Measurements from ENCODE around the gene OCA2.

Gene OCA2

DNA sequence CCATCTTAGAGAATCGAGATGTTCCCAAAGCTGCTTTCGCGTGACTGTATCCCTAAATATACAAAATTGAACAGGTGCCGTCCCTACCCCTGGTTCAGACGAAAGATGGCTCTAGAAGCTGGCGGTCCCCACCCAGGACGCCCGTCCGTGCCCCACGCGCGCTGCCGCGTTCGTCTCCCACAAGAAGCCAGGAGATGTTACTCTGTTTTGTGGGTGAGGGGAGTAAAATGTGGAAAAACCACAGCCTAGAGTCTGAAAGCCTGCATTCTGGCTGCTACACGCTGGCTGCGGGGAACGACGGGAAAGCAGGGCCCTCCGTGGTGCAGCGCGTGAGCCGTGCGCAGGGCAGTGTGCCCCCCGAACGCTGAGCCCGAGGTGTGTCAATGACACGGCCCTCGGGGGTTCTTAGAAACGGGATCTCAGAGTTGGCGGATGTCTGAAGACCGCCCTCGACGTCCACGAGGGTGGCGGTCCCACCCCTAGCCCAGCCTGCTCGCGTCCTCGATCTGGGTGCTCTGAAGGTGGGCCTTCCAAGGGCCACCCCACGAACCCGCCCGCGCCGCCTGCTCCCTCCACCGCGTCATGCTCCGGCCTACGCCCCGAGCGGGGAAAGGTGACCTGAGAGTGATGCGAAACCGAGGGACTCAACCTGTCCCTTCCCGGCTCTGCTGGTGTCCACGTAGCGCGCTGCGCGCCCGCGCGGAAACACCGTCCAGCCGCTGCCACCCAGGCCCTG, 95.6 kb downstream of the OCA2 start:
- H3K27ac ChIP-seq (ENCODE audit: low read length), result no peak overlapping the region
- no peaks in the 10 kb centered on the region for H3K27me3 ChIP-seq (ENCODE audit: control insufficient read depth, insufficient read depth, low read length)
- H3K36me3 ChIP-seq (ENCODE audit: control insufficient read depth, insufficient read depth, low read length), result no peaks in the 10 kb centered on the region
- H3K4me3 ChIP-seq (ENCODE audit: low read length), result no peak overlapping the region
- DNase-seq (ENCODE audit: low read depth, low spot score), result no peak
- no peaks in the 10 kb centered on the region for H3K4me1 ChIP-seq (ENCODE audit: control insufficient read depth, insufficient read depth, low read length)
- H3K9me3 ChIP-seq (ENCODE audit: control insufficient read depth, insufficient read depth, low read length), result peaks cover 2% of the 10 kb centered on the region; the same call in 1 of the 2 replicates
- WGBS (ENCODE audit: insufficient coverage, insufficient read length), result no CpG with 5 or more reads among the region's 63 CpGs

DNA sequence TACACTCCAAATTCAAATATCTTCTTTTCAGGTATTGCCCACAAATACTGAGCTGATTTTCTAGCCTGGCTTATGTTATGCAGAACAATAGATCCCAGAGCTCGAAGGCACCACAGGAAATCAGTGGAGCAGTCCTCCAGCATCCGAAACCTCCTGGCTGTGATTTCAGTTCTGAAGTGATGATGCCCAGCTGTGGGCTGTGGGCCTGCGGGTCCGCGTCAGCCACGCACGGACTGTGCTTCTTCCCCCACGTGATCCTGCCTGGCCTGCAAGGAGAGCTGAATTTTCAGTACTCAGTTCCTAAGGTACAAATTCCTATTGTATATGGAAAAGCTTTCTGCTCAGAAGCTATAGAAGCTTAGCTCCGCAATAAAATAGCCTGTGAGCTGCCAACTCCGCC, 96.2 kb downstream of the OCA2 start:
- H3K4me1 ChIP-seq (ENCODE audit: control insufficient read depth, insufficient read depth, low read length), result no peaks in the 10 kb centered on the region
- H3K27me3 ChIP-seq (ENCODE audit: control insufficient read depth, insufficient read depth, low read length), result no peaks in the 10 kb centered on the region
- H3K27ac ChIP-seq (ENCODE audit: low read length), result no peak overlapping the region
- DNase-seq (ENCODE audit: low read depth, low spot score), result no peak
- WGBS (ENCODE audit: insufficient coverage, insufficient read length), result no CpG with 5 or more reads among the region's 10 CpGs
- no peak overlapping the region for H3K4me3 ChIP-seq (ENCODE audit: low read length)
- no peaks in the 10 kb centered on the region for H3K36me3 ChIP-seq (ENCODE audit: control insufficient read depth, insufficient read depth, low read length)
- peaks cover 2% of the 10 kb centered on the region; the same call in 1 of the 2 replicates for H3K9me3 ChIP-seq (ENCODE audit: control insufficient read depth, insufficient read depth, low read length)

DNA sequence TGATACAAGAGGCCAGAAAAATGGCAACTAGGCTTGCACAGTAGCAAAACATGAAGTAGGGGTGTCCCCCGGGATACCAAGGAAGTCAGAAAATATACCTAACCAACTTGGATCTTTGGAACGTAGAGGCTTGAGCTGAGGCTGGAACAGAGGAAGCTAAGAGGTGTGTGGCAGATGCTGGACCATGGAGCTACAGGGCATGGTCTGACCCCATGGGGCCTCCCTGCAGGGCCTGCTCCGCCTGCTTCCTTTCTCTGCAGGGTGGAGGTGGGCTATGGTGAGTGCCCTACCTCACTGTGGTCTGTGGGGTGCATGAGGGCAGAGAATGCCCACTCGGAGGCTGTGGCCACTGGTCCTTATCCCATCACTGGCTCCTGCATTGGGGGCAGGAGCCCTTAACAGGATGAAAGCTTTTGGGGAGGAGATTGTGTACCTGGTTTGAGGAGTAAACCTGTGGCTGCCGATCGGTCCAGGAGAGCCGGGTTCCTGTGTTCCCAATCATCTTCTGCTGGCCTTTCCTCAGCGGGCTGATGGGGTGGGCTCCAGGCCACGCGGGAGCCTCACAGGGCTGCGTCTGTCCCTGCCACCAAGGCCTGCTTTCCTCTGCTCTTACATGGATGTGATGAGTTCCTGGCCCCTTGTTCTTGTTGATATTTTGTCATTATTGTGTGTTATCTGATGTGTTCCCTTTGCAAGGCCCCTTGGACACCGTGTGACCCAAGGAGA, 96.8 kb downstream of the OCA2 start:
- Histone ChIP-seq H3K9me3 (ENCODE audit: control insufficient read depth, insufficient read depth, low read length) (peaks cover 2% of the 10 kb centered on the region; the same call in 1 of the 2 replicates), H3K4me3 (ENCODE audit: low read length) (no peak overlapping the region), H3K36me3 (ENCODE audit: control insufficient read depth, insufficient read depth, low read length) (no peaks in the 10 kb centered on the region), H3K27me3 (ENCODE audit: control insufficient read depth, insufficient read depth, low read length) (no peaks in the 10 kb centered on the region), H3K4me1 (ENCODE audit: control insufficient read depth, insufficient read depth, low read length) (no peaks in the 10 kb centered on the region), H3K27ac (ENCODE audit: low read length) (no peak overlapping the region)
- no peak for DNase-seq (ENCODE audit: low read depth, low spot score)
- WGBS (ENCODE audit: insufficient coverage, insufficient read length), result no CpG with 5 or more reads among the region's 12 CpGs

DNA sequence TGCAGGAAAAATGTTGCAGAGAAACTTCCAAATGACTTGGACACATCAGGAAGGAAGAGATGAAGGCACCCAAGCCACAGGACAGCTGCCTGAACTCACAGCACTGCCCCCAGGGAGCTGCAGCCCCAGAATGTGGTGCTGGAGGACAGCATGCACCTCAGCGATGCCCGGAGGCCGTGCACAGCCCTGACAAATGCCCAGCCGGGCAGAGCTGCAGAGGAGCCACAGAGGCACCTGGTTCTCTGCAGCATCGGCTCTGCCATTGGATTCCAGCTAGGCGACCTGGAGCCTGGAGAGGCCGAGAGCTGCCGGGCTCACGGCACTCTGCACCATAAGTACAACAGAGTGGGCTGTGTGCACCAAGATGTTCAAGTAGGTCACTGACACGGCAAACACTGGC, 97.5 kb downstream of the OCA2 start:
- Histone ChIP-seq H3K4me3 (ENCODE audit: low read length) (no peak overlapping the region), H3K27ac (ENCODE audit: low read length) (no peak overlapping the region), H3K4me1 (ENCODE audit: control insufficient read depth, insufficient read depth, low read length) (no peaks in the 10 kb centered on the region), H3K36me3 (ENCODE audit: control insufficient read depth, insufficient read depth, low read length) (no peaks in the 10 kb centered on the region), H3K9me3 (ENCODE audit: control insufficient read depth, insufficient read depth, low read length) (peaks cover 2% of the 10 kb centered on the region; the same call in 1 of the 2 replicates), H3K27me3 (ENCODE audit: control insufficient read depth, insufficient read depth, low read length) (no peaks in the 10 kb centered on the region)
- WGBS (ENCODE audit: insufficient coverage, insufficient read length), result no CpG with 5 or more reads among the region's 10 CpGs
- no peak for DNase-seq (ENCODE audit: low read depth, low spot score)

DNA sequence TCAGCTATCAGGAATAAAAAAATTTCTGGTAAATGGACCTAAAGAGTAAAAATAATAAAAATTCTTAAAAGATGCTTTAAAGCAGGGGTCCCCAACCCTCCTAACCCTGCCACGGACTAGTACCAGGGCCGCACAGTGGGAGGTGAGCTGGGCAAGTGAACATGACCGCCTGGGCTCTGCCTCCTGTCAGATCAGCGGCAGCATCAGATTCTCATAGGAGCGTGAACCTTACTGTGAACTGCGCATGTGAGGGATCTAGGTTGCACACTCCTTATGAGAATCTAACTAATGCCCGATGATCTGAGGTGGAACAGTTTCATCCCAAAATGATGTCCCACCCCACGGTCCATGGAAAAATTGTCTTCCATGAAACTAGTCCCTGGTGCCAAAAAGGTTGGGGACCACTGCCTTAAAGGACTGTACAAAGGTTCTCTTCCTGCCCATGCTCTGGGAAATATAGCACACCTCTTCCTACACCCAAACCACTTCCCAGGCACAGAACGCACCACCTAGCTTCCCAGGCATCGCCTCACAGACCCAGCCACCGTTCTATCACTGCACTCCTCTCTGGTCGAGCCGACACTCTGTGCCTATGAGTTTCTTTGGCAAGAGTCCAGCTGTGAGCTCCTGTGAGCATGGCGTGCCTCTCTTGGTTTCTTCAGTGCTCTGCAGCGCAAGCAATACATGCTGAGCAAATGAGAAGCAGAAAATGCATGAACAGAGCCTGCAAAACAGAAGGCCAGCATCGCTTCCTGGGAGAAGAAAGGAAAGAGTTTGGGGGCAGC, 104.9 kb downstream of the OCA2 start:
- WGBS (ENCODE audit: insufficient coverage, insufficient read length), result no CpG with 5 or more reads among the region's 16 CpGs
- DNase-seq (ENCODE audit: low read depth, low spot score), result no peak
- Histone ChIP-seq H3K4me1 (ENCODE audit: control insufficient read depth, insufficient read depth, low read length) (no peaks in the 10 kb centered on the region; the same call in 1 of the 2 replicates), H3K27me3 (ENCODE audit: control insufficient read depth, insufficient read depth, low read length) (no peaks in the 10 kb centered on the region), H3K36me3 (ENCODE audit: control insufficient read depth, insufficient read depth, low read length) (no peaks in the 10 kb centered on the region), H3K27ac (ENCODE audit: low read length) (no peak overlapping the region), H3K9me3 (ENCODE audit: control insufficient read depth, insufficient read depth, low read length) (no peaks in the 10 kb centered on the region), H3K4me3 (ENCODE audit: low read length) (no peak overlapping the region)

DNA sequence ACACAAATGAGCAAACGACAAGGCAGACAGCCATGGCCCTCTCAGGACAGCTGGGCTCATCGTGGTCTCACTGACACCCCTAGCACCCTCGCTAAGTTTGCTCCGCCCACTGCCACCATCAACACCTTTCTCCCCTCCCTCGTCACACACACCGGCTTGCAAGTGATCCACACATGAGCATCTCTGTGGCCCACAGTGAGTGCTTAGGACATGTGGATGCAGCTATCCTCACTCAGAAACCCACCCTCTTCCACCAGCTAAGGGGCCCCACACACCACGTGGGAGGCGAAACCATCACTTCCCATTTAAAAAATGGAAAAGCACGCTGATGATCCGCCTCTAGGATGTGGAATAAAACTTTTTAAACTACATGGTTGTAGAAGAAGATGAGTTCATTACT, 105.6 kb downstream of the OCA2 start:
- Histone ChIP-seq H3K27me3 (ENCODE audit: control insufficient read depth, insufficient read depth, low read length) (no peaks in the 10 kb centered on the region), H3K36me3 (ENCODE audit: control insufficient read depth, insufficient read depth, low read length) (no peaks in the 10 kb centered on the region), H3K4me1 (ENCODE audit: control insufficient read depth, insufficient read depth, low read length) (no peaks in the 10 kb centered on the region; the same call in 1 of the 2 replicates), H3K27ac (ENCODE audit: low read length) (no peak overlapping the region), H3K4me3 (ENCODE audit: low read length) (no peak overlapping the region), H3K9me3 (ENCODE audit: control insufficient read depth, insufficient read depth, low read length) (no peaks in the 10 kb centered on the region)
- WGBS (ENCODE audit: insufficient coverage, insufficient read length), result no CpG with 5 or more reads among the region's 10 CpGs
- DNase-seq (ENCODE audit: low read depth, low spot score), result no peak

DNA sequence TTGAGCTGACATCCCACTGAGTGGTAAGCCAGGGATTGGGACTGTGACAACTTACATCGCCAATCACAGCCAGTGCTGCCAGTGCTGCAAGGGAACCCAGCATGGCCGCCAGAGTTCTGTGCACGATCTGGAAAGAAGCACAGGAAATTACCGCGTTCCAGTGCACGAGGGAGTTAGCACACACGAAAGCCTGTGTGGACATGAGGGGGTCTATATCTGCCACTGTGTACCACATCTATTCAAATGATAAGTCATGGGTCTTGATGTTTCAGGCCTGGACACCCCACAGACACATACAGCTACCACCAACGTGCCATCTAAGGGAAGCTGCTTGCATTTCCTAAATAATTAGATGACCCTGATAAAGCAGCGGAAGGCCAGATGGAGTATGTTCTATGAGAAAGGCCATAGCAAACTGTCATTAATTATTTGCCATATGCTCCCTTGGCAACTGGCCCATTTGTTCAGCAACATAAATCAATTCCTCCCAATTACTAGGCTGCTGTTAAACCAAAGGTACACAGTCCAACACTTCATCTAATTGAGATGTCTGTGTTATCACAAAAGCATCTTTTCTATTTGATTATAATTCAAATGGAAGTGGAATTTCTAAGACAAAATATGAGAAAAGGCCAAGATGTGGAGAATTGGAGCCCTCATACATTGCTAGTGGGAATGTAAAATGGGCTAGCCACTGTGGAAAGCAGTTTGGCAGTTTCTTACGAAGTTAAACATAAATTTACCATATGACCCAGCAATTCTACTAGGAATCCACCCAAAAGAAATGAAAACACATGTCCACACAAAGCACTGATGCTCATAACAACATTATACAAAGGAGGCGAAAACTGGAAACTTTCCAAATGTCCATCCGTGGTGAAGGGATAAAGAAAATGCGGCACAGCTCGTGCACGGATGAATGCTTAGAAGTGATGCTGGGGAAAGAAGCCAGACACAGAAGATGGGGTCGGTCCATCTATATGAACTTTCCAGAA, 108.3 kb downstream of the OCA2 start:
- H3K36me3 ChIP-seq (ENCODE audit: control insufficient read depth, insufficient read depth, low read length), result no peaks in the 10 kb centered on the region
- H3K27ac ChIP-seq (ENCODE audit: low read length), result no peak overlapping the region
- WGBS (ENCODE audit: insufficient coverage, insufficient read length), result no CpG with 5 or more reads among the region's 16 CpGs
- H3K9me3 ChIP-seq (ENCODE audit: control insufficient read depth, insufficient read depth, low read length), result no peaks in the 10 kb centered on the region
- no peak overlapping the region for H3K4me3 ChIP-seq (ENCODE audit: low read length)
- no peak for DNase-seq (ENCODE audit: low read depth, low spot score)
- no peaks in the 10 kb centered on the region for H3K27me3 ChIP-seq (ENCODE audit: control insufficient read depth, insufficient read depth, low read length)
- no peaks in the 10 kb centered on the region; the same call in 1 of the 2 replicates for H3K4me1 ChIP-seq (ENCODE audit: control insufficient read depth, insufficient read depth, low read length)

DNA sequence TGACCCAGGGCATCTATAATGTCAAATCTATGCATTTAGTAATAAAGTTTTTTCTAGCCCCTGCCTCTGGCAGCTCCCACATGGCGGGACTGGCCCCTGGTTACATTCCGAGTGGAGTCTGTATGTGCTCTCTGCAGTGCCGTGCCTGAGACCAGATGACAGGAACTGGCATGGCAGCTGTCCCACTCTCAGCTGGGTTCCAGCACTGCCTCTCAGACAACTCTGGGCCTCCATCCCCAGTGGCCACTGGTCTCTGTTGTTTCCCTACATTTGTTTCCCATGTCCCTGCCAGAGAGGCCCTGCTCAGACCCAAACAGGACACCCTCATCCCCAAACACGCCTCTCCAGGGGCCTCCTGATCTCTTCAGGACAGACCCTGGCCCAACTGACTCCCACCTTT, 109.3 kb downstream of the OCA2 start:
- Histone ChIP-seq H3K27ac (ENCODE audit: low read length) (no peak overlapping the region), H3K4me3 (ENCODE audit: low read length) (no peak overlapping the region), H3K9me3 (ENCODE audit: control insufficient read depth, insufficient read depth, low read length) (0 out of 2 replicates have a peak, but pooled peaks cover under 1% of the 10 kb centered on the region), H3K4me1 (ENCODE audit: control insufficient read depth, insufficient read depth, low read length) (no peaks in the 10 kb centered on the region; the same call in 1 of the 2 replicates), H3K27me3 (ENCODE audit: control insufficient read depth, insufficient read depth, low read length) (no peaks in the 10 kb centered on the region), H3K36me3 (ENCODE audit: control insufficient read depth, insufficient read depth, low read length) (no peaks in the 10 kb centered on the region)
- no CpG with 5 or more reads among the region's 4 CpGs for WGBS (ENCODE audit: insufficient coverage, insufficient read length)
- DNase-seq (ENCODE audit: low read depth, low spot score), result no peak

DNA sequence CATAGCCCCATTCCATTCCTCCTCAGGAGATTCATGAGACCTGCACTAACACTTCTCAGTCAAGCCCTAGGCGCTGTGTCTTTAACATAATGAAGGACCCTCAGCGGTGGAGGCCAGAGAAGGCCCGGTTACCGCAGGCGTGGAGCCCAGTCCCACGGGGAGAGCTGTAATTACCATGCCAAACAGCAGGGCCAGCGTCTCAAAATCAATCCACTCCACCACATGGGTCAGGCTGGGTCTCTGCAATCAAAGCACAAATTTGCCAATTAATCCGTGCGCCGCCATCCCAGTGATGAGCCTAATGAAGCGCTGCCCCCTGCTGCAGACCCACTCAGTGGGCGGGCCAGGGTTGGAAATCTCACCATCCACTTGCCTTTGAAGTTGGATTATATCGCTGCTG, 109.7 kb downstream of the OCA2 start:
- H3K27ac ChIP-seq (ENCODE audit: low read length), result no peak overlapping the region
- H3K27me3 ChIP-seq (ENCODE audit: control insufficient read depth, insufficient read depth, low read length), result no peaks in the 10 kb centered on the region
- DNase-seq (ENCODE audit: low read depth, low spot score), result no peak
- no peak overlapping the region for H3K4me3 ChIP-seq (ENCODE audit: low read length)
- H3K36me3 ChIP-seq (ENCODE audit: control insufficient read depth, insufficient read depth, low read length), result no peaks in the 10 kb centered on the region
- H3K4me1 ChIP-seq (ENCODE audit: control insufficient read depth, insufficient read depth, low read length), result no peaks in the 10 kb centered on the region; the same call in 1 of the 2 replicates
- peaks cover 2% of the 10 kb centered on the region; the same call in 1 of the 2 replicates for H3K9me3 ChIP-seq (ENCODE audit: control insufficient read depth, insufficient read depth, low read length)
- no CpG with 5 or more reads among the region's 13 CpGs for WGBS (ENCODE audit: insufficient coverage, insufficient read length)
